ENCODE data around the gene SRGN. TPM values are rescaled to one million over a fixed set of nuclear protein-coding genes. Genes with fewer than 3 reads are reported as not detected.

The SRGN gene
- polyA plus RNA-seq, 1 donor = 10.7 TPM

DNA sequence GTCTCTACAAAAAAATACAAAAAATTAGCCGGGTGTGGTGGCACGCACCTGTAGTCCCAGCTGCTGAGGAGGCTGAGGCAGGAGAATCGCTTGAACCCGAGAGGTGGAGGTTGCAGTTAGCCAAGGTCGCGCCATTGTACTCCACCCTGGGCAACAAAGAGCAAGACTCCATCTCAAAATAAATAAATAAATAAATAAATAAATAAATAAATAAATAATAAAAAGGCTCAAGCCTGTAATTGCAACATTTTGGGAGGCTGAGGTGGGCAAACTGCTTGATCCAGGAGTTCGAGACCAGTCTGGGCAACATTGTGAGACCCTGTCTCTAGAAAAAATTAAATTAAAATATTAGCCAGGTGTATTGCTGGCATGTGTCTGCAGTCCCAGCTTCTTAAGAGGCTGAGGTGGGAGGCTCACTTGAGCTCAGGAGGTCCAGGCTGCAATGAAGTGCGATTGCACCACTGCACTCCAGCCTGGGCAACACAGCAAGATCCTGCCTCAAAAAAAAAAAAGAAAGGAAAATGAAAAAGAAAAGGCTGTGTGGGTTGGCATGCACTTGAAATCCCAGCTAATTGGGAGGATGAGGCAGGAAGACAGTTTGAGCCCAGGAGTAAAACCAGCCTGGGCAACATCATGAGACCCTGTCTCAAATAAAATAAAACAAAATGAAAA is 27.6 kb upstream of the SRGN start:
- DNase-seq = no peak

DNA sequence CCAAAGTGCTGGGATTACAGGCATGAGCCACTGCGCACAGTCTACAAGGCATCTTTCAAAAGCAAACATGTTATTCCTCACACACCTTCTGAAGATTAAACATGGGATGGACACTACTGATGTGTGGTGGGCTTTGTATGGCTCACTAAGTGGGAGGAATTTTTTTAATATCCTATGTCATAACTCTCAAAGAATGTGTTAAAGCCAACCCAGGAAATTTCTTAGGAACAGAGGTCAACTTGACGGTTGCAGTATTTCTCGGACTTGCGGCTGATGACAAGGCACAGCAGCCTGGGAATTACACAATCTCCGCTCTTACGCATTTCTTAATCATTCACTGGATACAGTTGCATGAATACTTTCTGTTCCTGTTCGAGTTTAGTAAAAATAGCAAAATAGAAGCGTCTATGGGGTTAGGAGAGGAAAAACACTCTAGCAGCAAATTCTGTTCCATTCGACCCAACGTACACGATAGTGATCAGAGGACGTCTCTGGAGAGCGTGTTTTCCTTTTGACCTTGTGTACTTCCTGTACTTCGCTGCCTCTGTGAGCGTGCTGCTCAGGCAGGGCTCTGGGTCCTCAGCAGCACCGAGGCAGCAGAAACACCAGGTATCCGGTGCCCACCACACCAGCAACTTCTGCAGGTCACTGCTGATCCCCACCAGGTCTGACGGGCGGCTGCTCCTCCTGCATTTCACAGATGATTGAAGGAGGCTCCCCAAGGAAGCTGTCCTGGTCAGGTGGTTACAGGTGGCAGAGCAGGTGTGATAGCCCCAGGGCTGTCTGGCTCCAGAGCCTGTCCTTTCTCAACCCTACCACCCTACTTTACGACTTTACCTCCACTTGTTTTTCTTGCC is 26.4 kb upstream of the SRGN start:
- peak; percentile 36 for DNase-seq

DNA sequence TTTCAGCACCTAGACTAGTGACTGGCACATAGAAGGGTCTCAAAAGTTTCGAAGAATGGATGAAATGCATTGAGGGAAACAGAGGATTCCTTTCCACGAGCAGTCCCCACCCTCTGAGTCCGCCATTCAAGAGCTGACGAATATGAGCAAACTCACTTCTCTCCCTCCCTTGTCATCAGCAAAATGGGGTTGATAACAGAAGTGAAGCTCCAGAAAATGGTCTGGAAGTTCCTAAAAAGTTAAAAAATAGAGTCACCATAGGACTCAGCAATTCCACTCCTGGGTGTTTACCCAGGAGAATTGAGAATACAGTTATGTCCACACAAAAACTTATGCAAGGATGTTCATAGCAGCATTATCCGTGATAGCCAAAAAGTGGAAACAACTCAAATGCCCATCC is 25.0 kb upstream of the SRGN start:
- DNase-seq = no peak

DNA sequence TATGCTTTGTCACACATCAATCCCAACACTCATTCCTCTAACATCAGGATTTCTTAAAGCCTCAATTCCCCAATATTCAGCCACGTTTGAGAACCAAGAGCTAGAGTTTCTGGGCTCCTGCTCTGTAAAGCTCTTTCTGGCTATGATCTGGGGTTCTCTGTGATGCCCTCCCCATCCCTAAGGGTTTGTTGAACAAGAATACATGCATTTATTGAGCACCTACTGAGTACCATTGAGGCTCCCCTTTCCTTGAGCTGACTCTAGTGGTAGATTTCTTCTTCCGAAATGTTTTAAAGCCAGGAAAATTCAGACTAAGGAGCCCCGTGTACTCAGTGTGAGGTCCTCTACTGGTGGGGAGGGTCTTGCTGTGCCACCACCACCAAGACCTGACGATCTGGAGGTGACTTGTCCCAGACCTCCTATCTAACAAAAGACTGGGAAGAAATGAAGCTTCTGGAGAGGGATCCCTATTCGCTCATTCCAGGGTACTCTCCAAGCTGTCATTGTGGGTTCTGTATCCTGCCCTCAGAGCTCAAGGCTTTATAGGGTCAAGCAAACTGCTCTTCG is 23.1 kb upstream of the SRGN start:
- DNase-seq = no peak

DNA sequence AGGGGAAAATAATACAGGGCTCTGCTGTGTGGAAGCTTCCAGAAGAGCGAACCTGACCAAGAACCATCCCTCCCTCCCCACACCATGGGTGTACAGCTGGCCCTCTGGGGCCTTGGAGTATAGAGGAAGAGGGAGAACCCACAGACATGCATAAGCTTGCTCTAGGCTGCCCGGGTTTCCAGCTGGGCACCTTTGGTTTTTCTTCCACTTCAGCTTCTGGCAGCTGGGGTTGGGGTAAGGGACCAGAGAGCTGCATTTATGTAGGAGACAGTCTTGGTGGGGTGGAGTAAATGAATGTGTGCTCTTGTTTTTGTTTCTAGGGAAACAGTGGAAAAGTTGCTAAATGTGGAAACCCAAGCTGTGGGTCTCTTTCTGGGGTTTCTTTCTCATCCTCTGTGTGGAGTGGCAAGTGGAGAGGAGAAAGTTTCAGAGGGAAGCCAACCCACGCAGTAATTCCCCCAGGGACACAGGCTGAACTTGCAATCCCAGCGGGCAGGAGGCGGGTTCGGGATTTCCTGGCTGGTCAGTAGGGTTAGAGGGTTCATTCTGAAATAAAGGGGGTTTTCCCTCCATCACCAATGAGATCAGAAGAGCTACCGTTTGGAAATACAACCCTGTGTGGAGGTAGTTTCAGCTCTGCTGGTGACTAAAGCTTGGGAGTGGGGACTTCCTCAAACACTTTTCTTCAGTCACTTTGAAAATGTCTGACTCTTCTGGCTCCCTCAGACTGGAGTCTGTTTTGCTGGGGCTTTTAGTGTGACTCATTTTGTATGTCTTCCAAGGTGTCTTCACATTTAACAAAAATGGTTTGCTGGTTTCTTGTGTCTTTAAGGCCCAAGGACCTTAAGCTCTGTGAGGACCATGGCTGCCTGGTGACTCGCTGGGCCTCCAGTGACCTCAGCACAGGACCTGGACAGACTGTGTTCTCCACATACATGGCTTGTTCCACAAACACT is 22.2 kb upstream of the SRGN start:
- DNase-seq = no peak

DNA sequence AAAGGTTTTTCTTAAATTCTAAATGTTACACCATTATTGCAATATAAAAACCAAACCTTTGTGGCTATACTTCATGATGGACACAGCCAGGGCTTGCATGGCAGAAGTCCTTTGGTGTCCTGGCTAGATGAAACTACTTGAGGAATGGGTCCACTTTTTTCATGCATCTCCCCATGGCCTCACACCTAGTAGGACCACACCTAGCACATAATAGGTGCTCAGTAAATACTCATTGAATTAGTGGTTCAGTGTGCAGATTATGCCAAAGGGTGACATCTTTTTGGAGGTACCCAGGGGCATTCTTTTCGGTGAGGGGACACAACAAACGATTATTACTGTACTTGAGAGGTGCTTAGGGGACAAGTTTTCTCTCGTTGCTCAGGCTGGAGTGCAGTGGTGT is 20.7 kb upstream of the SRGN start:
- no peak for DNase-seq

DNA sequence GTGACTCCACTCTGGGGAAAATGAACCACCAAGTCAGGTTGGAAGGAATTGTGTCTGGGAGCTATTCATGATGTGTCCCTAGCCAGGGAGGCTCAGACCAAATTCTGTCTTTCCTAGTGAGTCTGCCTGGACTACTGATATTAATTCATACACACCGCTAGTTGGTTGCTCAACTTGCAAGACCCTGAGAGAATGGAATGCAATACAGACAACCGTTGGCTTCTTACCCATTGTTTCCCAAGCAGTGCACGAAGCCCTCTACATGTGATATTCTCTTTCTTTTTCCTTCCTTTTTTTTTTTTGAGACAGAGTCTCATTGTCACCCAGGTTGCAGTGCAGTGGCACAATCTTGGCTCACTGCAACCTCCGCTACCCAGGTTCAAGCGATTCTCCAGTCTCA is 19.4 kb upstream of the SRGN start:
- DNase-seq = no peak

DNA sequence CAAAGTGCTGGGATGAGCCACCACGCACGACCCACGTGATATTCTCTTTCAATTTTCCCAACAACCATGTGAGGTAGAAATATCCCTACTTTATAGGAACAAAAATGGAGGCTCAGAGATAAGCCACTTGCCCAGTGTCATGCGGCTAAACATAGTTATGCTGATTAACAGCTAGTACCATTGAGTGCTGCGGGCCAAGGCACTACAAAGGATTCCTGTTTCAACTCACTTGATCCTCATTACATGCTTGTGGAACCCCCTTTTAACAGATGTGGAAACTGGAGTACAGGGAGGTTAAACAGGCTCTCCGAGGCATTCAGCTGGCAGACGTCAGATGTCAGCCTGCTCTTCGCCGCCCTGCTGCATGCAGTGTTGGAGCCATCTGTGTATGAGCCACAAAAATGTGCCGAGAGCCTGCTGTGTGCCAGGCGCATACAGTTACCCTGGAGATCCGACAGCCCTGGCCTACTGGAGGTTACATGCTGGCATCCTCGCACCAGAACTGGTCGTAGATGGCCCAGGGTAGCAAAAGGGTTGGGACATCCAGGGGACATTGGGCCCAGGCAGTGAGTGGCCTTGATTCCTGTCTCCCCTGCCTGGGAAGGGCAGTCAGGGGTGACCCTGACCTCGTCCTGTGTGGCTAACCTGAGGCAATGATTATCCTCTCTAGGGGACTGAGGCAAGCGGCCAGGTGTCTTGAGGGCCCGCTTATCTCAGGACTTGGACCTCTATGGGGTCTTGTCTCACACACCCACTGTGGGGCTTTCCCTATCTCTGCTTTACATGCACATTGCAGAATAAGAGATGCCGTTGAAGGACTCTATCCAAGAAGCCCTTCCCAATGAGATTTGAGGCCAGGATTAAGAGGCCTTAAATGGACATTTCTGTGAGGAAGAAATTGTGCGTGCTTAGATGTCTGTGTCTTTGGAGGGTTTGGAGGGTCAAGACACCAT is 18.5 kb upstream of the SRGN start:
- DNase-seq = no peak

DNA sequence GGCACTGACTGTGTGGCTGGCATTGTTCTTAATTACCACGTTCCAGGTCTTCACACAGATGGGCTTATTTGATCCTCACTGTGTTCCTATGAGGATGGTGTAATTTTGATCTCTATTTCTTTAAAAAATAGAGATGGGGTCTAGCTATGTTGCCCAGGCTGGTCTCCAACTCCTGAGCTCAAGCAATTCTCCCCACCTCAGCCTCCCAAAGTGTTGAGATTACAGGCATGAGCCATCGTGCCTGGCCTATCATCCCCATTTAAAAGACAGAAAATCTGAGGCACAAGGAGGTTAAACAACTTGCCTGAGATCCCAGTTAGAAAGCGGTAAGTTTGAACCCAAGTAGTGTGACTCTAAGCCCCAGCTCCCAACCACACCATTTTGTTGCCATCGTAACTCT is 17.0 kb upstream of the SRGN start:
- no peak for DNase-seq

DNA sequence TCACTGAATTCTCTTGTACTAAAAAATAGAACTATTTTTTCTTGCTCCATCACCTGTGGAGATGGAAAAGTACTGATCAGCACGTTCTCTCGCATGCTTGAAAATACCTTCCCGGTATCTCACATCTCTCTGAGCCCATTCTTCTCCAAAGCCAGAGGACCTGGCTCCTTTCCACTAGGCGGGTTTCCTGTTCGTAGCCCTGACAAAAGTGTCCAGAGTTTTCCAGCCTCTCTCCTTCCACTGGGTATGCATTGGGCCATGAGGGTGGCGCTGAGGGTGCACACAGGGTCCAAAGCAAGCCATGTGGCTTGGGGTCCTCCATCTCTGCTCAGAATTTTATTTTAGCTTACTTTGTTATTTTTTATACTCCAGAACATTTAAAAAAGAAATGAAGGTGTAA is 16.3 kb upstream of the SRGN start:
- DNase-seq = no peak

DNA sequence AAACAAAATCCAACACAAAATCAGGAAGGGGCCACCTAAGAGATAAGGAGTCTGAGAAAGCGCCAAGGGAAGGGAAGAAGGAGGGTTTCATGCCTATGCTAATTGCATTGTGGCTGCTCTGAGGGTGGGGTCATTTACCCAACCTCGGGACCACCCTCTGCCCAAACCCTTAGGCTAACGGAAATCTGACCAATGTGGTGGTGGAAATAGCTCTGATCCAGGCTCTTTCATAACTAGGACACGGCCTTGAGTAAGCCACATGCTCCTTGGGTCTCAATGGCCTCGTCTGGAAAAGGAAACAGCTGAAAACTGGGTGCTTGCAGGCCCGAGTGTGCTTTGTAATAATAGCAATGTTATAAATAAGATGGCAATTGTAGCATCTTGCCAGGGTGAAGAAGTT is 14.9 kb upstream of the SRGN start:
- no peak for DNase-seq

DNA sequence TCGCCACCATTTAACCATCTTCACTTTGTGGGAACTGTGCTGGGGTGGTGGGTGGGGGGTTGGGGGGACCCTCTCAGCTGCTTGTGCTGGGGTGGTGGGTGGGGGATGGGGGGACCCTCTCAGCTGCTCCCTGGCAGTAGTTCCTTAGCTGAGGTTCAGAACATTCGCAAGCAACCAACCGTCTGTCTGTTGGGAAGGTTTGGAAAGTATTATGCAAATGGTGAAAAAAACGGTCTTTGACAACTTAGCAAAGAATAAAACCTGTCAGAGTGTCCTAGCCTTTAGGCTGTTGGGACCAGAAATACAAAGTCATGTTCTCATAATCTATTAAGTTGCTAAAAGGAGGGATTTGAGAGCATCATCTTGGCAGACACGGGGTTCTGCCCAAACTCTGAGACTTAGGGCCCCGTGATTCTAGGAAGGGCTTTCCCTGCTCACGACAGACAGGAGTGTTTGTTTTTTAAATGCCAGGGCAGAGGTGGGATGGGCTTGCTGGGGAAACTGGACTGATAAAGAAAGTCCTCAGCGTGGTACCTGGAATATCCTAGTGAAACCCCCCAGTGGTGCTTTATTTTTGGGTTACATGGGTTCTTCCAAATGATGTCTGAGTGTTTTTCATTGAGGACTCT is 14.1 kb upstream of the SRGN start:
- DNase-seq = no peak

DNA sequence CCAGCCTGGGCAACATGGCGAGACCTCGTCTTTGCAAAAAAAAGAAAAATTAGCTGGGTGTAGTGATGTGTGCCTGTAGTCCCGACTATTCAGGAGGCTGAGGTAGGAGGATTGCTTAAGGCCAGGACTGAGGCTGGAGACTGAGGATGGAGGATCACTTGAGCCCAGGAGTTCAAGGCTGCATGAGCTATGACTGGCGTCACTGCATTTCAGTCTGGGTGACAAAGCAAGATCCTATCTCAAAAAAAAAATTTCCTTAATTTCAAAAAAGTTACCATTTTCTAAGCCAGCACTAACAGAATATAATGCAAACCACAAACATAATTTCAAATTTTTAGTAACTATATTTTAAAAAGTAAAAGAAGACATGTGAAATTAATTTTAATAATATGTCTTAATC is 13.4 kb upstream of the SRGN start:
- no peak for DNase-seq

DNA sequence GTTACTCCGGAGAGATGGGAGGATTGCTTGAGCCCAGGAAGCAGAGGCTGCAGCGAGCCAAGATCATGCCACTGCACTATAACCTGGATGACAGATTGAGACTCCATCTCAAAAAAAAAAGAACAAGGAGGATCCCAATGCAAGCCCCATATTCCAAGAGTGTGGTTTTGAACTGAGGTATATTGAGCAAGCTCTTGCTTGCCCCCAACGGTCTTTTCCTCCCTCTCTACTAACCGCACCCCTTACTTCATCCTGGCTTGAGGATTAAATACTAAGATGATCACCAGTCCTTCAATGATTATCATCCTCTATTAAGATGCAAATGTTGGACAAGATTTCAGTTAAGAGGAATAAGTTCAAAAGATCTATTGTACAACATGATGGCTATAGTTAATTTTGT is 12.5 kb upstream of the SRGN start:
- no peak for DNase-seq

DNA sequence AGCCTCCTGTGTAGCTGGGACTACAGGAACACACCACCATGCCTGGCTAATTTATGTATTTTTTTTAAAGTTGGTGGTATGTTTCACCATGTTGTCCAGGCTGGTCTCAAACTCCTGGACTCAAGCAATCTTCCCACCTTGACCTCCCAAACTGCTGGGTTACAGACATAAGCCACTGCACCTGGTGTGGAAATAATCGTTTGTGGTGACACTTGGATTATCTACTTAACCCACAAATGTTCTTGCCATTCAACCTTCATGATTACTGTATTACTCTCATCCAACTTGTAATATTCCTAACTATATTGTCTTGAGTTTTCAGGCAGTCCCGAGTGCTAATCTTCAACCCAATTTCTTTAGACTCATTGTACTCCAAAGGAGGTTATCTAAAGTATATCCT is 9.6 kb upstream of the SRGN start:
- DNase-seq = no peak

DNA sequence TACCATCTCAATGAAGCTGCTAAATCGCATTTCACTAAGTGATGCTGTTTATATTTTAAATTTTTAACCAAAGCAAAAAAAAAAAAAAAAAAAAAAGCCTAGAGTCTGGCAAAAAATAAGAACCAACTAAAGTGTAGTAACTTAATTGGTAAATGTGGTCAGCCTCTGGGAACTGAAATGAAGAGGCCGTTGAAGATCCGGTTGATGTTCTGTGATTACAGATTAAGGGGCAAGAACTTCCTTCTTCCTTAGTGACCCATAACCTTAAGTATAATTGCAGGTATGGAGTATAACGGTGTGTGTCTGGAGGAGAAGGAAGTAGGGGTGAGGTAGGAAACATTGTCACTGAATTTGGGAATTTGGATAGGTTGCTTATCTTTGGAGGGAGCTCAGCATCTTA is 7.7 kb upstream of the SRGN start:
- DNase-seq = no peak

DNA sequence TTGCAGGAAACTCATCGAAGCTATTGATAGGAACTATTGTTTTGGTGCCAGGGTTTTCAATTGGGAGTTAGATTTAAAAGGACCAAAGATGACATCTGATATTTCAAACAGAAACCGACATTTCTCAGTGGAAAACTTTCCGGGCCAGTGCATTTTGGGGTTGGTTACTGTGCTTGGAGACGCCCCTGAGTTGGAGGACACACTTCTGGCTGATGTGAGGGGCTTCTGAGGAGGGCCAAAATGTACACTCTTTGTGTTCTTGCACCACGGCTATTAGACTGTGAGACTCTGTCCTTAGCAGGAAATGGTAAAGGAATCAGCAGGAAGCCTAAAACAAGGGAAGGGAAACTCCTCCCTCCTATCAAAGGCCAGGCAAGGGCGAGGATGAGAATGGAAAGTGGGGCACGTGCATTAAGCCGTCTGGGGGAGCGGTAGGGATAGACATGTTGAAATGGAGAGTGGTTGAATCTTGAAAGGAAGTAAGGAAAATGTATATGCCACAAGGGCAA is 1.8 kb upstream of the SRGN start:
- DNase-seq = no peak

DNA sequence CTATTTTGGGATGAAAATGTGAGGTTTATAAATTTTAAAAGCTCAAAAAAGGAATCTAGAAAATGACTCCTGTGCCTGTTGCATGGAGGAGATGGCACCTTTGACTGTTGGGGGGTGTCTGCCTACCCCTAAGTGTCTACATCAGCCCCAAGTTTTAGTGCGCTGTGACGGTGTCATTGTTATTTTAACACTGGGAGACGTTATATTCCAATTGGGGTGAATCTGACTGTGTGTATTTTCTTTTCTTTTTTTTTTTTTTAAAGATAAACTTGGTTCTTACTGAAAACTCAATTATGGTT is 517 bp downstream of the SRGN start:
- DNase-seq = no peak

DNA sequence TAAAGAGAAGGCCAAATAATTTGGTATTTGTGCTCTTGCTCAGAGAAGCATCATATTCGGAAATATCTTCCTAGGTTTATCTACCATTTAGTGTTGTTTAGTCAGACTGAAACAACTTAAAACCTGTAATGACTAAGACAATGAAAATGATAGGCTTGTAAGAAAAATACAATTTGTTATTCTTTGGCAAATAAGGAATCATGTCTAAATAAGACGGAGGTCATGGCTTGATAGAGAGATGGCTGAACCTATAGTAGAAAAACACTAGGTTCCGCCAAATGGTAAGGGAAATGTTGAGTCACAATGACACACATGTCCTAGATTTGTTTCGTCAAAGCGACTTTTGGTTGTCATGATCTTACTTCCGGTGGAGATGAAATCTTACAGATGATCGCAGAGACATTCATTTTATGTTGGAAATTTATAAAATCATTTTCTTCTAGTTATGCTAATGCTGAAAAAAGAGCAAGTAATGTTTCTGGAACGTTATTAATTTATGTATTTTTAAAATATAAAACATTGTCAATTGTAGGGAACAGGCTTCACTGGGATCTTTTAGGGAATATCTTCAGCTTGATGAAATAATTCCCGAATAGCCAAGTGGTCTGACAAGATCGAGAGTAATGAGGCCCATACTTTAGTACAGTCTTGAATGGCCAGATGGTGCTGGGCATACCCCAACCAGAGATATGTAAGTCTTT is 1.0 kb downstream of the SRGN start:
- no peak for DNase-seq
